GM19239 (cell line): ENCODE data around the gene PTGDS.
"Not testable (repeated sequence)": the region's sequence is repeated elsewhere in the genome, so short reads cannot be mapped to it uniquely, and the experiment has no call there.

Source experiments
- DNase-seq: peaks from one replicate; pipeline ENCODE4 v3.0.0; 2011; ENCODE audit warnings: low spot score; ENCODE audit not compliant: insufficient read length
- FAIRE-seq: peaks from 2 replicates; lab custom pipeline; 2011; peaks lifted over from hg19 to GRCh38; lab: Jason Lieb, UNC

PTGDS gene

DNA sequence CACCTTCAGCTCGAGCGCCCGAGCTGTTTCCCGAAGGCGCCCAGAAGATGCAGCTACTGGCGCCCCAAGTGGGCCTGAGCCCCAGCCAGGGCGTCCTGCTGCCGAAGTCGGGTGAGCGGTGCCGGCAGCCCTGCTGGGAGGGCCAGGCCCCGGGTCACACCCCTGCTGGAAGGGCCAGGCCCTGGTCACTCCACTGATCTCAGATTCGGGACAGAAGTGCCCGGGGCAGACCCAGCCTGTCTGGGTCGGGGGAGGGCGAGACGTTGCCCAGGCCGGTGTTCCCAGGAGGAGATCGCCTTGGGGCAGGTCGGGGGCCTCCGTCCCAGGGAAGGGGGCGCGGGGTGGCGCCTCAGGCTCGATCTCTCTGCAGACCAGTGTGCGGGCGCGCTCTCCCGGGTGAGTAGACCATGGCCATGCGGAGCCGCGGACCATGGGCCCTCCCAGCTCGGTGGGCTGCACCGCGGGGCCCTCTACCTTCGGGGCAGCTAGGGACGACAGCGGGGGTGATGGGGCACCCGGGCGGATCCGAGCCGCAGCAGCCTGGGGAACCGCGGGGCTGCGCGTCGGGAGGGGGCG, 7.8 kb downstream of the PTGDS start:
- DNase-seq (no peak), FAIRE-seq (no peak)

DNA sequence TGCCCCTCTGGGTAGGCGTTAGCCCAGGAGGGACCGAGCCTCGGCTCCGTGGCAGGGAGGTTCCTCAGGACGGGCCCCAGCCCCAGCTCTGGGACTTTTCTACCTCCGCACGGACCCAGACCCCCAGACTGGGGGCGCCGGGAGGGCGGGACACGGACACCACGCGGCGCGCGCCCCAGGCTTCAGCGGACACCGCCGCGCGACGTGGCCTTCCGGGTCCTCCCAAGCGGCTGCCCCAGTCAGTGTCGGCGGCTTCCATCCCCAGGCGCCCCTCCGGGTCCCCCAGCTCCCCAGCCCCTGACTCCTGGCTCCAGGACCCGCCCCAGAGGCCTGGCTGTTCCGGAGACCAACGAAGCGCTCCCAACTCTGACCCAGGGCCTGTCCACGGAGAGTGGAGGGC, 8.5 kb downstream of the PTGDS start:
- DNase-seq (no peak), FAIRE-seq (no peak)

DNA sequence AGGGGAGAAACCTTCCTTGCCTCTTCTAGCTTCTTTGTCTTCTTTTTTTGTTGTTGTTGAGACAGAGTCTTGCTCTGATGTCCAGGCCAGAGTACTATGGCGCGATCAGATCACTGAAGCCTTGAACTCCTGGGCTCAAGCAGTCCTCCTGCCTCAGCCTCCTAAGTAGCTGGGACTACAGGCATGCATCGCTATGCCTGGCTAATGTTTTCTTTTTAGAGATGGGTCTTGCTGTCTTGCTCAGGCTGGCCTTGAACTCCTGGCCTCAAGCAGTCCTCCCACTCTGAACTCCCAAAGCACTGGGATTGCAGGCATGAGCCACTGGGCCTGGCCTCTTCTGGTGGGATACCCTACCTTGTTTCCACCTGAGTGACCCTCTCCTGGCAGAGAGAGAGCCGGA, 11.6 kb downstream of the PTGDS start:
- DNase-seq (no peak), FAIRE-seq (no peak)

DNA sequence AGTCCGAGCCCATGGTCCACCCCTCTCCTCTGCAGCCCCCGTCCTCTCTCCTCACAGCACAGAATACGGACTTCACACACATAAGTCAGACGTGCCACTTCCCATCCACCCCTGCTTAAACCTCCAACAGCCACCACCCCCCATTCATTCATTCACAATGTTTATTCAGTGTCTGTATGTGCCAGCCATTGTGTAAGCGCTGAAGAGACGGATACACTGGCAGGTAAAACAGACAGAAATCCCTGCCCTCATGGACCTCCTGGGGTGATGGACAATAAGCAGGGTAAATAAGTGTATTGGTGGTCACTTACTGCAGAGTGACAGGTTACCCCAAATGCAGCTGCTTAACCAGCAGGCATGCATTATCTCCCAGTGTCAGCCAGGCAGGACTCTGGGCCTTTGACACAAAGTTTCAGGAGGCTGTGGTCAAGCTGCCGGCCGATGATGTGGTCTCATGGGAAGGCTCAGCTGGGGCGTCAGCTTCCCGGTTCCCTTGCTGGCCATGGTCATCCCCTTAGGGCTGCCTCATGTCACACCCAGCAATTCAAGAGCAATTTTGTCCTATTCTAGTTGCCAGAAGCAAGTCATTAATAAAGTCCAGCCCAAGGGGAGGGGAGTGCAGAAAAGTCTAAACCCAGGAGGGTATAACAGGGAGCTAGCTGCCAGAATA, 13.1 kb downstream of the PTGDS start:
- DNase-seq: no peak
- FAIRE-seq: no peak

DNA sequence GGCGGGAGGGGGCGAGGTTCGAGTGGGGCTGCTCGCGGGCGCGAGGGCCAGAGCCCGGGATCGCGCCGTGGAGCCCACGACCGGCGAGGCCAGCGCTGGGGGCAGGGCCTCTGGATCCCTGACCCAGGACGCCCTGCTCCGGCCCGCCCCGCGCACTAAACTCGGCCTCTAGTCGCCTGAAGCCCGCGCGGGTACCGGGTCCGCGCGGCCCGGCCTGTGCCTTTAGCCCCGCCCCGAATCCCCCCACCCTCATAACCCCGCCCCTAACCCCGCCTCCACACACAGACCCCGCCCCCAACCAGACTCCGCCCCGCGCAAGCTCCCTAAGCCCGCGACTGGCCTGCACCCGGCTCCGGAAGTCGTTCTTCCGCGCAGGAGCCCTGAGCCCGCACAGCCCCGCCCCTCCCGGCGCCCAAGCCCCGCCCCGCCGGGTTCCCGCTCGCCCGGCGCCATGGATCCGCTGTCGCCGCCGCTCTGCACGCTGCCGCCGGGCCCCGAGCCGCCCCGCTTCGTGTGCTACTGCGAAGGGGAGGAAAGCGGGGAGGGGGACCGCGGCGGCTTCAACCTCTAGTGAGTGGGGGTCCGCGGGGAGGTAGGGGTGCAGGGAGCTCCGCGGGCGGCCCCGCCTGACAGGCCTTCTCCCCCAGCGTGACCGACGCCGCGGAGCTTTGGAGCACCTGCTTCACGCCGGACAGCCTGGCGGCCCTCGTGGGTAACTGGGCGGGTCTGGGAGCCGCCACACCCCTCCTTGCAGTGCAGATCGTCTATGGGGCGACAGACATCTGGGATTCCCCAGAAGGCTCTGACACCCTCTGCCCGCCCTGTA, 14.9 kb downstream of the PTGDS start, which contains the start of gene PAXX:
Gene PAXX (plus strand): TSS at position 430 of the 826 bp plus-strand sequence. CDS start 22 bp downstream, at position 452.
- FAIRE-seq: peak; percentile 95
- peak; percentile 100 for DNase-seq

DNA sequence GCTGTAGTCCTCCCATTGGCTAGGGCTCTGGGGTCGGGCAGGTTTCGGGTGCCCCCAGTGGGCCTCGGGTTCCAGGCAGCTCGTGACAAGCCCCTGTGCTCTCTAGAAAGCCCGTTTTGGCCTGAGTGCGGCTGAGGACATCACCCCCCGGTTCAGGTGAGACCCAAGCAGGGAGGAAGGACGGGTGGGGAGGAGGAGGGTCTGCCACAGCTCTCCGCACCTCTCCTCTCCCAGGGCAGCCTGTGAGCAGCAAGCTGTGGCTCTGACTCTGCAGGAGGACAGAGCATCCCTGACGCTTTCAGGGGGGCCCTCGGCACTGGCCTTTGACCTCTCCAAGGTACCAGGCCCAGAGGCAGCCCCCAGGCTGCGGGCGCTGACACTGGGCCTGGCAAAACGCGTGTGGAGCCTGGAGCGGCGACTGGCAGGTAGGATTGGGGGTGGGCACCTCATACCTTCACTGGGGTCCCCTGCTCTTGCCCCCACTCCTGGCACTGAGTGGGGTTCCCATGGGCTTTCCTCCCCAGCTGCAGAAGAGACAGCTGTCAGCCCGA, 15.6 kb downstream of the PTGDS start:
- FAIRE-seq: no peak
- no peak for DNase-seq

DNA sequence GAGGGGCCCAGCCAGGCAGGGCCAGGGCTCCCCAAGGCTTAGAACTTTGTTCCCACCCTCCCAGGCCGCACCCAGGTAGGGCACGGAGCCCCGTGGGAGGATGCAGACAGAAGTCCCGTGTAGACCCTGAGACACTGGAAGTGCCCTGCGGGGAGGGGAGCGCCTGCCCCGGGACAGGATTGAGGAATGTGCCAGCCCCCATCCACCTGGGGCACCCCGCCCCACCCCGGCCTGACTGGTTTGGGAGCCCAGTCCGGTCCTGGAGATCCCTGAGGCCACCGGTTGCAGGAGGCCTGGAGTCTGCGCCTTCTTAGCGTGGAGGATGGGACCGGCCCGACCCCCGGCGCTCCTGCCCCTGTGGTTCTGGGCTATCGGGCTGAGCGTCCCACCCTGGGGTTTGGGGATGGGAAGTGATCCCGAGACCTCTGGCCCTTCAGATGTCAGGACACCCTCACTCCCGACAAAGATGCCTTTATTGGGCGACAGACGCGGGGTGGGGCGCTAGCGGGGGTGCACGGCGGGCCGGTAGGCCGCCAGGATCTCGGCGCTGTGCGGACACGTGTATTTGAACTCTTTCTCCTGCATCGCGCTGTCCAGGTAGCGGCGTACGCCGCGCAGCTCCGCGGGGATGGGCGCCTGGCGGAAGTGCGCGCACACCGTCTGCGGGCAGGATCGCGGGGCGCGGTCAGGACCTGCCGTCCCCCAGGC, 17.0 kb downstream of the PTGDS start:
- FAIRE-seq: no peak
- no peak for DNase-seq

DNA sequence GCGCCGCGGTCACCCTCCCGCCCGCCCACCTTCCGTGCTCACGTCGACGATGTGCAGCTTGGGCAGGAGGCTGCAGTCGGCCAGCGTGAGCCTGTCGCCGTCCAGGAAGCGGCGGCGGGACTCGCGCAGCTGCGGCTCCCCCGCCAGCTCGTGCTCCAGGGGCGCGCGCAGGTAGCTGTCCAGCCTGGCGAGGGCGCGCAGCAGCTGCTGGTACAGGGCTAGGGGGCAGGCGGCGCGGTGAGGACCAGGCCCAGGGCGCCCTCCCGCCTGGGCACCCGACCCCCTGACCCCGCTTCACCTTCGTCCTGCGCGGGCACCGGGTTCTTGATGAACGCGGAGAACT, 17.6 kb downstream of the PTGDS start:
- no peak for FAIRE-seq
- no peak for DNase-seq

DNA sequence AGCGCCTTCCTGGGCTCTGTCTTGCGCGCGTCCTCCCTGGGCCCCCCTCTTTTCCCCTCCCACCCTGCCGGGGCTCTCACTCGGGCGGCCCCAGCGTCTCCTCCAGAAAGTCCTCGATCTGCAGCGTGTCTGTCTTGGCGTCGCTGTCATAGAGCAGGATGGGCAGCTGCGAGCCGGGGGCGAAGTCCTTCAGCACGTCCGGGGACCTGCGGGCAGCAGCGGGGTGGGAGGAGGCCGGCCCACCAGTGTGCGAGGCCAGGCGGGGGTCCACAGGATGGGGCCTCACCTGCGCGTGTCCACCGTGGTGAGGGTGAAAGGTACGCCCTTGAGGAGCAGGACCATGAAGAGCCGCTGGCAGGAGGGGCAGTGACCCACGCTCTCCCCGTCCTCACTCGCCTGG, 18.1 kb downstream of the PTGDS start:
- DNase-seq (no peak), FAIRE-seq (no peak)

DNA sequence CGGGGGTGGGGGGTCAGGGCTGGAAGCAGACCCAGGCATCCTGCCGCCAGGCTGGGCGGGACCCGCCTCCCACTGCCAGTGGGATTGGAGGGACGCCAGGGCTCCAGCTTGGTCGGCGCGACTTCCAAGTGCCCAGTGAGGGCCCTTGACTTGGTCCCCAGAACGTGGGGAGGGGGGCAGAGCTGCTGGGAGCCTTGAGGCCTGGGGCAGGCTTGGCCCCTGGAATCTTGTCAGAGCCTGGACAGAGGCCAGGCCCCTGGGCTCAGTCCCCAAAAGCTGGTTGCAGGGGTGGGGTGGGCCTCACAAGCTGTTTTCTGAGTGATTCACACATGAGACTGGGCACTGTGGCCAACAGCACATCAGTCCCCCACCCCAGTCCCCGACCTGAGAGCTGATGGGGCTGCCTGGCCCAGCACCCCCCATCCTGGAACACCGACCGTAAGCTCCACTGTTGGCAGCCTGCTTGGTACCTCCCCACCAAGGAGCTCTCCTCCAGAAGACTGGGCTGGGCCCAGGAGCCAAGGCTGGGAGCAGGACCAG, 18.5 kb downstream of the PTGDS start:
- no peak for DNase-seq
- FAIRE-seq: no peak

DNA sequence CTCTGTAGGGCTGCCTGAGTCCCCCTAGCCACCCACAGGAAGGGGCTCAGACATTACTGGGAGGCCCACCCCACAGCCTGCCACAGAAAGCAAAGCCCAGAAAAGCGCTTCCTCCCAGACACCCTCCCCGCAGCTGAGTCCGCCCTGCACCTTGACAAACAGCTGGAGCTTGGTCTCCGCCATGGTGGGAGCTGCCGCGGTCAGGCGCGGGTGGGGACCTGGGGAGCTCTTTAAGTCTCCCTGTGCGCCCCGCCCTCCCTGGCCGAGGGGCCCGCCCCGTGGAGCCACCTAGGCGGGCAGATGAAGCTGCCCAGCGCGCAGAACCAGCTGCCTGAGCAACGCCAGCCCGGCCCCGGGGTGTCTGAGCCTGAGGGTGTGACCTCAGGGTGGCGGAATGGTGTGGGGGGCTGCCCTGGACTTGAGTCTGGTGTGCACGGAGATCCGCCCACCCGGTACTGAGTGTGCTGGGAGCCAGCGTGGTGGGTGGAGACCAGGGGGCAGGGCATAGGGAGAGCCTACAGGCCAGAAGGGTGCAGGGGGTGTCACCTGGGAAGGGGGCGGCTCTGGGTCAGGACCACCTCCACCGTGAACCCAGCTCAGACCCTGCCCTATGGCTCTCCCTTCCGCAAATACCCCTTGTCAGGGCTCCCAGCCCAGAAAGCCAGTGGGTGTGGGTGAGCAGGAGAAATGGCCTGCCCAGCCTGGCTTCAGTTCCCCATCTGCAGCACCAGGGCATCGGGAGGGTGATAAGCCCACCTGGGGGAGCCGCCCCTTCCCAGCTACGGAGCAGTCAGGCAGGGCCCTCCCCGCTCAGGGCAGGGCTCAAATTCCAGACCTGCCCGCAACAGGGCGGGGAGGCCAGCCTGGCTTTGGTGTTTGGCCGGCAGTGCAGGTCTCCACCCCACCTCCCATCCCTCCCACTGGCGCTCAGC, 19.3 kb downstream of the PTGDS start, which contains the start of gene CLIC3:
Gene CLIC3 (minus strand): TSS at position 208 of the 932 bp plus-strand sequence. CDS start 25 bp downstream, at position 183.
- no peak for FAIRE-seq
- no peak for DNase-seq

DNA sequence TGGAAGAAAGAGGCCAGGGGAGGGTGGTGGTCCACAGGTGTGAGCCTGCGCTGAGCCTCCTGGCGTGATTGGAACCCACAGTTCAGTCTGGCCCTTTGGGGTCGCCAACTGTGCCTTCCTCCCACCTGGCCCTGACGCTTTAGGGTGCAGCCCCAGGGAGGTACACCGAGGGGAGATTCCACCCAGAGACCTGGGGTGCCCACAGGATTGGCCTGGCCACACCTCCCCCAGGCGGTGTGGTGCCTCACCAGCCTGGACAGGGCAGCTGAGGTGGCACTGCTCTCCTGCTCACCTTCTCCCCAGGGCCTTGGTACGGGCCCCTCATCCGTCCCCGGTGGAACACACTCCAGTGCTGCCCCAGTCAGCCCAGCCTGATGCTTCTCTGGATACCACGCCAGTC, 20.1 kb downstream of the PTGDS start:
- DNase-seq (no peak), FAIRE-seq (no peak)

DNA sequence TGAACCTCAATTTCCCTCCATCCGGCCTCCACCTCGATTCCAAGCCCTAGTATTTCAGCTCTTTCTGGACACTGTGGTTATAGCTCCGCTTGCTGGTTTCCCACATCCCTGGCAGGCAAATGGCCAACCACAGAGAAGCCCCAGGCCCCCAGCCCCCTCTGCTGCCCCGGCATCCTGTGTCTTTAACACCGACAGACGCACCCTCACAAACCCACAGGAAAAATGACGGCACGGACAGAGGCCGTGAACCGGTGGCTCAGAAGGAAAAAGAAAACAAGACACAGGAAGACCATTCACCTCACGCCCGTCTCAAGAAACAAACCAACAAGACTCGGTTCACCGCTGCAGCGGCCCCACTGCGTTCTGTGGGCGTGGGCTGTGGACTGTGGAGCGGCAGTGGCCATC, 20.5 kb downstream of the PTGDS start:
- no peak for FAIRE-seq
- no peak for DNase-seq

DNA sequence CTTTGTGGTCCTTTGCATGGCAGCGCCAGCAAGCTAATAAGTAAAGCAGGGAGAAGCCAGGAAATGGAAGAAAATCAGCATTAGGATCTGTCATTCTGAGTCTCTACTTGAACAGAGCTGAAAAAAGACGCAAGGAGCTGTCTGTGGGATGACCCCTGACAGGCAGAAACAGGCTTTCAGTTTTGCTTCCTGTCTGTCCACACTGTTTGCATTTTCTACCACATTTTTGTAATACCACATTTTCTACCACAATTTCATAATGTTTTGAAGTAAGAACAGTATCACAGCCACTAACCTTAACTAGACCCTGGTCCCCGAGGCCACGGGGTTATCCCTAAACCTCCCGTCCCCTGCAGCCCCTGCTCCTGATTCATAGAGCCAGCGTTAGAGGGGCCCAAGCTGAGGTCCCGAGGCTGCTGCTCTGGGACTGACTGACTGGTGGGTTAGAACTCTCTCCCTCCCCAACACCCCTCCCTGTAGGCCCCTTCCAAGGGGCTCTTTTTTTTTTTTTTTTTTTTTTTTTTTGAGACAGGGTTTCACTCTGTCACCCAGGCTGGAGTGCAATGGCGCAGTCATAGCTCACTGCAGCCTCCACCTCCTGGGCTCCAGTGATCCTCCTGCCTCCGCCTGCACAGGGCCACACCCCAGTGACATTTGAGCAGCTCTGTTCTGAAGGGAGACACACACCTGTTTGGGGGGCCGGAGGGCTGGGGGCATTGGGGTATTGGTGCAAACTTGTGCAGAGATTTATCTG, 23.1 kb downstream of the PTGDS start:
- FAIRE-seq (peak; percentile 87), DNase-seq (peak; percentile 92)

DNA sequence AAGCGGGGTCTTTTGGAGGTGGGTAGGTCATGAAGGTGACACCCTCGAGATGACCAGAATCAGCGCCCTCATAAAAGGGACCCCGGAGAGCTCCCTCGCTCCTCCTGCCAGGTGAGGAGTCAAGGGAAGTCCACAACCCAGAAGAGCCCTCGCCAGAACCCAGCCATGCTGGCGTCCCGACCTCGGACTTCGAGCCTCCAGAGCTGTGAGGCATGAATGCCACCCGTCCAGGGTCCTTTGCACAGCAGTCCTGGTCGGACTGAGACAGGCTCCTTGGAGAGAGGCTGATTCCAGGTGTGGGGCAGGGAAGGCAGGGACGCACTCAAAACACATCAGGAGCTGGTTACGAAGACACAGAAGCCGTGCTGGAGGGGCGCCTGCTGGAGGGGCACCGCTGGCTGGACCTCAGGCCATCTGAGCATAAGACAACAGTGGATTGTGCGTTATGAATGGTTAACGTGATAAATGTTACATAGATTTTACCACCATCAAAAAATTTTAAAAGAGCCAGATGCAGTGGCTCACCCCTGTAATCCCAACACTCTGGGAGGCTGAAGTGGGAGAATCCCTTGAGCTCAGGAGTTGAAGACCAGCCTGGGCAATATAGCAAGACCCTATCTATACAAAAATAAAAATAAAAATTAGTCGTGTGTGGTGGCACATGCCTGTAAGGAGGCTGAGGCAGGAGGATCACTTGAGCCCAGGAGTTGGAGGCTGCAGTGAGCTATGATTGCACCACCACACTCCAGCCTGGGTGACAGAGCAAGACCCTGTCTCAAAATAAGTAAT, 24.7 kb downstream of the PTGDS start:
- DNase-seq (no peak), FAIRE-seq (no peak)

DNA sequence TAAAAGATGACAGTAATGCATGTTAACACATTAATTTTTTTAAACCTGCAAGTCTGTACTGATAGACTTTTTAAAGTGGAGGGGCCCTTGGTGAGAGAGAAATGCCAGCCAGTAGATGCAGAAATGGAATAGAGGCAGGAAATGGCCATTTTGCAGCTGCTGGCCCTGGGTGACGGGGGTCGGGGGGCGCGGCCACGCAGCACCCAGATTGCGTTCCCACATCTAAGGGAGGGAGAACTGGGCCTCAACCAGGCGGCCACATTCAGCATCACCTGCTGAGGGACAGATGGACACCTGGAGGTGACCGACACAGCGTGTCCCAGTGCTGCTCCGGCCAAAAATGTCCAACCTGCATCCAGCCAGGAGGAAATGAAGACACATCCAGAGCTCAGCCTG, 25.3 kb downstream of the PTGDS start:
- DNase-seq: no peak
- FAIRE-seq: no peak

DNA sequence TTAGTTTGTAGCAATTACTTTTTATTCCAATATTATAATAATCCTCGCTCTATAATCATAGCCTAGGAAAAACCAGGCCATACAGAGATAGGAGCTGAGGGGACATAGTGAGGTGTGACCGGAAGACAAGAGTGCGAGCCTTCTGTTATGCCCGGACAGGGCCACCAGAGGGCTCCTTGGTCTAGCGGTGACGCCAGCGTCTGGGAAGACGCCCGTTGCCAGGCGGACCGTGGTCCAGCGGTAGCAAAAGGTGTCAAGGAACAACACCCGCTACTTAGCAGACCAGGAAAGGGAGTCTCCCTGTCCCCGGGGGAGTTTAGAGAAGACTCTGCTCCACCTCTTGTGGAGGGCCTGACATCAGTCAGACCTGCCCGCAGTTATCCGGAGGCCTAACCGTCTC, 27.0 kb downstream of the PTGDS start:
- DNase-seq, FAIRE-seq: not testable (repeated sequence)
